Measurements from ENCODE around the gene TEX54. TPM values are rescaled to one million over a fixed set of nuclear protein-coding genes. Genes with fewer than 3 reads are reported as not detected.

The TEX54 gene
- total RNA-seq, 2 experiments from 2014 or later: 0.48 TPM; not detected in 1

DNA sequence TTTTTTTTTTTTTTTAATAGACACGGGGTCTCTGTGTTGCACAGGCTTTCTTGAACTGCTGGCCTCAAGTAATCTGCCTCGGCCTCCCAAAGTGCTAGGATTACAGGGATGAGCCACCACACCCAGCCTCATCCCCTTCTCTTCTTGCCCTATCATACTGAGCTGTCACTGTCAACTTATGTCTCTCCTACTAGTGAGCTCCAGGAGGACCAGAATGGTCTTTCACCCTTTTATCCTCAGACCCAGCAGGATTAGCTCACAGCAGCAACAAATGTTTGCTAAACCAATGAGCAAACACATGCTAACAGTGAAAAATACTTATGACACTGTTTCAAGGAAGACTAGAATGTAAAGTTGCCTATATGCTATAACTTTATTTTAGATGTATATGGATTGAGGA is 21.0 kb downstream of the TEX54 start:
- H3K27me3 Mint-ChIP-seq: no peaks in the 10 kb centered on the region
- H3K9me3 Mint-ChIP-seq: no peaks in the 10 kb centered on the region
- no peak overlapping the region for H3K4me3 Mint-ChIP-seq
- CTCF ChIA-PET: interaction anchor here (0.7 to 1.5 kb wide), 6 partner anchors 11 to 35 kb away, joined by 3 to 8 read pairs (median 4); partner anchors contain the start of gene STX5
- POLR2A ChIA-PET: no interaction called here
- peaks cover 7% of the 10 kb centered on the region for H3K36me3 Mint-ChIP-seq (ENCODE audit: low read depth)
- DNase-seq: no peak
- no peak overlapping the region for H3K27ac Mint-ChIP-seq
- H3K4me1 Mint-ChIP-seq: peaks cover 1% of the 10 kb centered on the region

DNA sequence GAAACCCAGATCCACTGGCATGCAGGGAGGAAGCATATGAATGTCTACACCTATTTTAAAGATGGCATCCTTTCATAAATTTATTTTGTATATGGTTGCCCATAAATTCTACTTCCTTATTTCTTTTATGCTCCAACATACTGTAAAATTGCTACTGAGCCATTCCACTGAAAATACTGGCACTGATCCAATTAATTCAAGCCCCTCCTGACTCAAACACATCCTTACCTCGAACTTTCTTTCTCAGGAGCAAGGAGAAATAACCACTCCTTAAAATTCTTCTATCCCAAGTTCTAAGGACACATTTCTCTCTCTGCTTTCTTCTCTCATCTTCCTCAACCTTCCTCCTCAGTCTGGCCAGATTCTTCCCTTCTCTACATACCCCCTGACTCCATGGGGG is 21.9 kb downstream of the TEX54 start:
- CTCF ChIA-PET: interaction anchor here (1.3 kb wide), 1 partner anchor 24 kb away, joined by 3 read pairs; no protein-coding TSS in a partner anchor
- H3K27me3 Mint-ChIP-seq: no peaks in the 10 kb centered on the region
- POLR2A ChIA-PET: no interaction called here

DNA sequence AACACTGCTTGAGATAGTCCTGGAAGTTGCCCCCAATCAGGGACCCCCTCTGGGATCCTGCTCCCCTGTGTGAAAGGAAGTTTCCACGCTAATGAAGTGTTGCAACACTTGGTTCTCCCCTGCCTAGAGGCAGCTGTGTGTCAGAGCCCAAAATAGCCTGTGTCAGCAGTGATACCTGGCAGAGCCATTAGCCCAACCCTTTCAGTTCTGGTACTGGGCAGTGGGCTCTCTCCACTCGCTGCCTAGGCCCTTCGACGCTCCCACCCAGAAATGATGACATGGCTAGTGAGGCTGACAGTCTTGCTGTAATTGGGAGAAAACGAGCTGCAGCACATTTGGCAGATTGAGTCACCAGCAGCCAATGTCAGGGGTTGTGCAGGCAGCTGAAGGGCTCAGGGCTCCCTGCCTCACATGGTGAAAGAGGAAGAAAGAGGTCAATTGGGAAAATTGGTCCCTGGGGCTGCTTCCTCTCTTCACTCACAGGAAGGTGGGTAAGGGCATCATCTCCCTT is 26.0 kb downstream of the TEX54 start:
- ChIA-PET POLR2A (interaction anchor here (1.0 to 1.4 kb wide), 2 partner anchors 35 to 53 kb away, joined by 3 to 6 read pairs; partner anchors contain the start of gene ZBTB3), CTCF (interaction anchor here (0.6 to 2.3 kb wide), 8 partner anchors 9 to 35 kb away, joined by 3 to 17 read pairs (median 4); partner anchors contain the start of genes STX5 and TMEM179B)
- peaks cover 26% of the 10 kb centered on the region for H3K4me1 Mint-ChIP-seq
- peaks cover 24% of the 10 kb centered on the region for H3K36me3 Mint-ChIP-seq (ENCODE audit: low read depth)
- peak overlapping the region; percentile 95 for H3K4me3 Mint-ChIP-seq
- no peaks in the 10 kb centered on the region for H3K9me3 Mint-ChIP-seq
- no peak for DNase-seq
- peak overlapping the region; percentile 95 for H3K27ac Mint-ChIP-seq
- no peaks in the 10 kb centered on the region for H3K27me3 Mint-ChIP-seq

More for the DNA sequence above, 21.9 kb downstream of the TEX54 start:
- Mint-ChIP-seq H3K9me3 (no peaks in the 10 kb centered on the region), H3K4me1 (peaks cover 9% of the 10 kb centered on the region), H3K27ac (no peak overlapping the region), H3K4me3 (no peak overlapping the region), H3K36me3 (ENCODE audit: low read depth) (peaks cover 5% of the 10 kb centered on the region)
- DNase-seq: no peak

DNA sequence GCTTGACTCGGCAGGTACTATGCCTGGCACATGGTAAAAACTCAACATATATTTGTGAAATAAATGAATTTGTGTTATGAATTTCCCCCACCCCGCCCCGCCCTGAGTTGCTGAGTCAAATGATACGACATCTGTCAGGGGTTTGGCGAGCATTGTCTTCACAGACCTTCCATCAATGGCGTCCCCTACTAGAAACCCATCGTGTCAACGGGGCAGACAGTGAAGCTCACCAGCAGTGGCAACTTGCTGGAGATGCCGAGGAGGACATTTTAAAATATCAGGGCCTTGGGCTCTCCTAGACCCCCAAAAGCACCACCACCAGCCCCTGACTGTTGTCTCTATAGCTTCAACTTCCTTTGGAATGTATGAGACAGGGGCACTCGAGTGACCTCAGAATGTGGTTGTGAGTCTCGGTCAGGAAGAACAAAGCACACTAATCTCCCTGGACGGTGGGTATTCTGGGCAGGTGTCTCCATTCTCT is 26.6 kb downstream of the TEX54 start:
- H3K27ac Mint-ChIP-seq: peak overlapping the region; percentile 95
- ChIA-PET POLR2A (interaction anchor here (0.5 to 1.4 kb wide), 3 partner anchors 35 to 71 kb away, joined by 3 to 7 read pairs (median 6); partner anchors contain the start of gene ZBTB3), CTCF (interaction anchor here (0.6 to 2.3 kb wide), 9 partner anchors 8 to 206 kb away, joined by 3 to 17 read pairs (median 4); partner anchors contain the start of genes STX5 and TMEM179B)
- peaks cover 30% of the 10 kb centered on the region for H3K36me3 Mint-ChIP-seq (ENCODE audit: low read depth)
- H3K4me3 Mint-ChIP-seq: peak overlapping the region; percentile 95
- no peaks in the 10 kb centered on the region for H3K9me3 Mint-ChIP-seq
- H3K27me3 Mint-ChIP-seq: no peaks in the 10 kb centered on the region
- no peak for DNase-seq
- H3K4me1 Mint-ChIP-seq: peaks cover 26% of the 10 kb centered on the region

GRCh38 chr11:62805076-62805892 is 27.4 kb downstream of the TEX54 start, which contains the start of gene NXF1:
TSS of gene NXF1 (minus strand) at chr11:62805440. CDS start at chr11:62805356, 84 bp downstream.
- ChIA-PET POLR2A (interaction anchor here (0.5 to 1.4 kb wide), 3 partner anchors 36 to 71 kb away, joined by 3 to 7 read pairs (median 6); partner anchors contain the start of gene ZBTB3), CTCF (interaction anchor here (0.6 to 2.3 kb wide), 8 partner anchors 11 to 206 kb away, joined by 3 to 17 read pairs (median 4); partner anchors contain the start of genes STX5 and TMEM179B)
- DNase-seq: peak; percentile 93
- Mint-ChIP-seq H3K27me3 (no peaks in the 10 kb centered on the region), H3K36me3 (ENCODE audit: low read depth) (peaks cover 33% of the 10 kb centered on the region), H3K9me3 (no peaks in the 10 kb centered on the region), H3K4me1 (peaks cover 26% of the 10 kb centered on the region), H3K27ac (peak within 1 kb of the TSS; percentile 95), H3K4me3 (peak within 1 kb of the TSS; percentile 95)

DNA sequence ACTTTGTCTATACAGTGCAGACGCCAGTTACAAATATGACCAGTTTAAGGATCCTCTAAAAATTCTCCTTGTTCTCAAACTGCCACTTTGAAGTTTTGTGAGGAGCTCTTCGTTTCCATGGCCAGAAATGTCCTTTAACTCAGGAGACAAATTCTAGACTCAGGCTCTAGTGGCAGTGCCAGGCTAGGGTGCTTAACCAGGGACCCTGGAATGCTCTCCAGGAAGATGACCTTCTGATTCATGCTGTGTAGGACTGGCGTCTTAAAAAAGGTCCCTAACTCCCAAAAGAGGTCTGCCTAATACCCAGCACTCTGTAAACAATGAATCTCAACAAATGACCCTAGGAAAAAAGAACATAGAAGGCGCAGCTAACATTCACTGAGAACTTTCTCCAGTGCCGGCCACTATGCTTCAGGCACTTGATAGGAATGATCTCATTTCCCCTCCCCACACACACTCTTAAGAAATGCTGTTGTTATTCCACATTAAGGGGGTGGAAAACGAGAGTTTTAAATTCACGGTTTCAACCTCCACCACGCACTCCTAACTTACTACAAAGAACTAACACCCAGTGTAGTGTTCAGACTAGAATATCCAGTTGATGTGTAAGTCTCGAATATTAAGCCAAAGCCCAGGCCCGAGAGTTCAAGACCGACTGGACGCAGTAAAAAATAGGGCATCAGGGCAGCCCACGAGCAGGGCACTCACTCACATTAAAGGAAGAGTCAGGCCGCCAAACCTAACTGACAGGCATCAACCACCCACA is 28.1 kb downstream of the TEX54 start:
- peaks cover 26% of the 10 kb centered on the region for H3K4me1 Mint-ChIP-seq
- no peaks in the 10 kb centered on the region for H3K9me3 Mint-ChIP-seq
- ChIA-PET POLR2A (no interaction called here), CTCF (interaction anchor here (0.7 to 2.6 kb wide), 5 partner anchors 12 to 43 kb away, joined by 3 to 13 read pairs (median 3); no protein-coding TSS in a partner anchor)
- H3K27ac Mint-ChIP-seq: peak overlapping the region; percentile 92
- H3K36me3 Mint-ChIP-seq (ENCODE audit: low read depth): peaks cover 38% of the 10 kb centered on the region
- no peak for DNase-seq
- peak overlapping the region; percentile 95 for H3K4me3 Mint-ChIP-seq
- H3K27me3 Mint-ChIP-seq: no peaks in the 10 kb centered on the region

DNA sequence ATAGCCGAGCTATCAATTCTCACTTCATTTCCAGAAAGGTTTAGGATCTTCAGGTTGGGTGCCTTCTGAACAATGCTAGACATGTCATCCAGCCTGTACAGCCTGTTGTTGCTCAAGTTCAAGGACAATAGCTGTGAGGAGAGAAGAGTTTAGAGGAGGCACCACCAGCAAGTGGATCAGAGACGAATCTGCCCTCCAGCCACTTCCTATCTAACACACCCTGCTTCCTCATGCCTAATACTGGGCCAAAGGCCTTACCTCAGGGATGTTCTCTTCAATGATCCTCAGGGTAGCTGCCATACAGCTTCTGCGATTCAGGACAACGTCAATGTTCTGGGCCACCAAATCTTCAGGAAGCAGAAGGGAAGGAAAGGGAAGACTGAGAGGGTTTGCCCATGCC is 31.6 kb downstream of the TEX54 start:
- Mint-ChIP-seq H3K4me1 (peaks cover 19% of the 10 kb centered on the region), H3K36me3 (ENCODE audit: low read depth) (peaks cover 58% of the 10 kb centered on the region), H3K9me3 (no peaks in the 10 kb centered on the region), H3K27ac (no peak overlapping the region), H3K4me3 (no peak overlapping the region), H3K27me3 (no peaks in the 10 kb centered on the region)
- POLR2A ChIA-PET: no interaction called here
- DNase-seq: no peak
- CTCF ChIA-PET: interaction anchor here (0.9 to 2.8 kb wide), 4 partner anchors 14 to 210 kb away, joined by 3 to 20 read pairs (median 4); partner anchors contain the start of genes TEX54, TMEM179B and TUT1

DNA sequence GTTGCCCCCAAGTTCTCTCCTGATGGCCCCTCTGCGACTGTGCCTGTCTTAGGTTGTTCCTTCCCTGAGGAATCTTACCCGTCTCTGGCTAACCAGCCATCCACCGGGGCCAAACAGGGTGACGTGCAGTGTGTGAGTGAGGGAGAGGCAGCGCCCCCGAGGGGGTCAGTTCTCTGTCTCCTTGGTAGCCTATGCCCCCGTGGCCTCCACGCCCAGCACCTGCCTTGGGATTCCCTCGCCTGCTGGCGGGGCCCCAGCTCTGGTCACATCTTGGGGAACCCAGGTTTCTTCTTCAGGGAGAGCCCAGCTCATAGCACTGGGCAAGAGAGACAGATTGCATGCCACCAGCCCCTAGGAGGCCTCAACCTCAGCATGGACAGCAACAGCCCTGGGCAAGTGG is 33.2 kb downstream of the TEX54 start:
- no peaks in the 10 kb centered on the region for H3K9me3 Mint-ChIP-seq
- no peaks in the 10 kb centered on the region for H3K27me3 Mint-ChIP-seq
- H3K36me3 Mint-ChIP-seq (ENCODE audit: low read depth): peaks cover 70% of the 10 kb centered on the region
- POLR2A ChIA-PET: no interaction called here
- H3K4me3 Mint-ChIP-seq: no peak overlapping the region
- H3K27ac Mint-ChIP-seq: no peak overlapping the region
- CTCF ChIA-PET: interaction anchor here (0.5 to 2.8 kb wide), 5 partner anchors 13 to 1375 kb away, joined by 3 to 20 read pairs (median 3); partner anchors contain the start of genes SLC3A2, STX5 and TMEM179B
- peaks cover 18% of the 10 kb centered on the region for H3K4me1 Mint-ChIP-seq
- DNase-seq: no peak

GRCh38 chr11:62796281-62796680 is 36.4 kb downstream of the TEX54 start:
- no peak for DNase-seq
- CTCF ChIA-PET: interaction anchor here (0.7 to 4.2 kb wide), 7 partner anchors 10 to 67 kb away, joined by 3 to 37 read pairs (median 3); partner anchors contain the start of gene TMEM179B
- Mint-ChIP-seq H3K4me3 (no peak overlapping the region), H3K36me3 (ENCODE audit: low read depth) (peaks cover 67% of the 10 kb centered on the region), H3K27ac (no peak overlapping the region), H3K4me1 (peaks cover 17% of the 10 kb centered on the region), H3K9me3 (no peaks in the 10 kb centered on the region), H3K27me3 (no peaks in the 10 kb centered on the region)
- POLR2A ChIA-PET: interaction anchor here (0.6 to 0.7 kb wide), 2 partner anchors 38 to 45 kb away, joined by 3 read pairs; no protein-coding TSS in a partner anchor

- Mint-ChIP-seq H3K4me3 (no peak overlapping the region), H3K9me3 (no peaks in the 10 kb centered on the region), H3K36me3 (ENCODE audit: low read depth) (peaks cover 73% of the 10 kb centered on the region), H3K4me1 (peaks cover 34% of the 10 kb centered on the region), H3K27me3 (no peaks in the 10 kb centered on the region), H3K27ac (peak overlapping the region; percentile 46)
- POLR2A ChIA-PET: interaction anchor here (0.6 to 1.8 kb wide), 2 partner anchors 10 to 47 kb away, joined by 5 to 19 read pairs; no protein-coding TSS in a partner anchor
- CTCF ChIA-PET: interaction anchor here (0.6 to 4.2 kb wide), 7 partner anchors 8 to 1452 kb away, joined by 3 to 37 read pairs (median 3); partner anchors contain the start of genes PPP1R14B, SLC3A2, TMEM179B and TUT1
- no peak for DNase-seq
Measured at GRCh38 chr11:62794201-62794775, 38.4 kb downstream of the TEX54 start.

GRCh38 chr11:62792202-62792575 is 40.5 kb downstream of the TEX54 start:
- no peak for DNase-seq
- no peaks in the 10 kb centered on the region for H3K9me3 Mint-ChIP-seq
- ChIA-PET POLR2A (no interaction called here), CTCF (interaction anchor here (0.8 to 9.0 kb wide), 4 partner anchors 12 to 89 kb away, joined by 3 to 170 read pairs (median 7); partner anchors contain the start of genes HNRNPUL2, SLC3A2 and TAF6L)
- peaks cover 71% of the 10 kb centered on the region for H3K36me3 Mint-ChIP-seq (ENCODE audit: low read depth)
- H3K27me3 Mint-ChIP-seq: no peaks in the 10 kb centered on the region
- H3K4me1 Mint-ChIP-seq: peaks cover 48% of the 10 kb centered on the region
- H3K27ac Mint-ChIP-seq: peak overlapping the region; percentile 88
- peak overlapping the region; percentile 87 for H3K4me3 Mint-ChIP-seq
